Transverse colon (tissue), 4 donors: ENCODE results near the gene TSPAN17.

ENCODE experiments used
- CTCF ChIP-seq, 5 experiments: fragments of 200-600 bp in 3 of 5; fragments of 450-650 bp in 2 of 5; sonication (generic) in 3 of 5; IDR thresholded peaks; 1 replicate in 2 of 5; 2 replicates in 3 of 5; pipeline ENCODE4 v1.5.1; 2016 to 2017; ENCODE audit warnings: antibody characterized with exemption in 5 of 5, inconsistent platforms in 3 of 5, mild to moderate bottlenecking in 2 of 5, moderate library complexity in 1 of 5
- EP300 ChIP-seq: sonication (generic); formaldehyde crosslinking; IDR thresholded peaks from one replicate; pipeline ENCODE4 v1.6.1; 2017; ENCODE audit warnings: antibody characterized with exemption, low read depth
- POLR2A ChIP-seq: fragments of 450-650 bp; IDR thresholded peaks from one replicate; pipeline ENCODE4 v1.6.1; 2016; ENCODE audit warnings: antibody characterized with exemption, mild to moderate bottlenecking, moderate library complexity
- POLR2AphosphoS5 ChIP-seq, 3 donors: sonication (generic); formaldehyde crosslinking; IDR thresholded peaks; one replicate each; pipeline ENCODE4 v1.6.1; 2016; ENCODE audit warnings: antibody characterized with exemption in 3 of 3

GRCh38 chr5:176642675-176643490 is 4.4 kb upstream of the TSPAN17 start:
- TF ChIP-seq POLR2AphosphoS5 (IDR thresholded peaks at IDR 0.05) (no peak), EP300 (no peak), POLR2A (no peak), CTCF (IDR thresholded peaks at IDR 0.05) (no peak)
